CD14-positive monocyte (primary cell): ENCODE data around the gene STAP2. TPM values are rescaled to one million over a fixed set of nuclear protein-coding genes. Genes with fewer than 3 reads are reported as not detected.

ENCODE experiments used
- DNase-seq, 3 donors: peaks; one replicate each; pipeline ENCODE4 v3.0.0-alpha.2; 2011 to 2022
- H2AFZ ChIP-seq: 2 replicates; pipeline ENCODE4 v1.6.0; 2012; ENCODE audit warnings: mild to moderate bottlenecking, low read depth, low read length, inconsistent platforms; ENCODE audit not compliant: insufficient read depth, poor library complexity, severe bottlenecking
- H3K27ac ChIP-seq, 2 donors: 1 replicate in 1 of 2; 2 replicates in 1 of 2; pipeline ENCODE4 v1.5.1; 2012 to 2013; ENCODE audit warnings: low read length in 2 of 2, control low read depth in 1 of 2, inconsistent platforms in 1 of 2, low read depth in 1 of 2, mild to moderate bottlenecking in 1 of 2
- H3K27me3 ChIP-seq, 2 donors: one replicate each; pipeline versions ENCODE4 v1.6.0 to v1.6.1; 2011 to 2013; ENCODE audit warnings: low read length in 2 of 2; ENCODE audit not compliant: control insufficient read depth in 2 of 2, insufficient read depth in 2 of 2
- H3K36me3 ChIP-seq, 2 donors: replicated peaks in 1 of 2; 1 replicate in 1 of 2; 2 replicates in 1 of 2; pipeline versions ENCODE4 v1.5.1 to v1.6.1; 2012 to 2013; ENCODE audit warnings: low read length in 2 of 2, control low read depth in 1 of 2, inconsistent platforms in 1 of 2, mild to moderate bottlenecking in 1 of 2; ENCODE audit not compliant: insufficient read depth in 2 of 2, control insufficient read depth in 1 of 2
- H3K4me1 ChIP-seq, 2 donors: 1 replicate in 1 of 2; 2 replicates in 1 of 2; pipeline versions ENCODE4 v1.5.1 to v1.6.1; 2012 to 2013; ENCODE audit warnings: low read length in 2 of 2, control low read depth in 1 of 2, inconsistent platforms in 1 of 2, mild to moderate bottlenecking in 1 of 2, moderate library complexity in 1 of 2; ENCODE audit not compliant: insufficient read depth in 2 of 2, control insufficient read depth in 1 of 2
- H3K4me2 ChIP-seq: replicated peaks from 2 replicates; pipeline ENCODE3; 2012; ENCODE audit warnings: low read length, moderate library complexity, mild to moderate bottlenecking; ENCODE audit not compliant: poor library complexity, severe bottlenecking; ENCODE audit errors: extremely low read depth
- H3K4me3 ChIP-seq, 3 experiments: fragments of 200-600 bp in 1 of 3; sonication (generic) in 1 of 3; replicated peaks in 1 of 3; 1 replicate in 2 of 3; 2 replicates in 1 of 3; pipeline ENCODE4 v1.5.1; 2011 to 2013; ENCODE audit warnings: low read length in 3 of 3, mild to moderate bottlenecking in 3 of 3, control low read depth in 2 of 3, low read depth in 2 of 3, inconsistent platforms in 1 of 3, moderate library complexity in 1 of 3
- H3K79me2 ChIP-seq: 2 replicates; pipeline ENCODE4 v1.6.0; 2012; ENCODE audit warnings: mild to moderate bottlenecking, control low read depth, inconsistent platforms, low read length, moderate library complexity; ENCODE audit not compliant: insufficient read depth
- H3K9ac ChIP-seq: 2 replicates; pipeline ENCODE4 v1.6.0; 2017; ENCODE audit warnings: low read length, mild to moderate bottlenecking; ENCODE audit not compliant: insufficient read depth, poor library complexity, severe bottlenecking
- H3K9me3 ChIP-seq, 2 donors: replicated peaks in 1 of 2; 1 replicate in 1 of 2; 2 replicates in 1 of 2; pipeline versions ENCODE4 v1.5.1 to v1.6.1; 2012 to 2013; ENCODE audit warnings: low read length in 2 of 2, control low read depth in 1 of 2; ENCODE audit not compliant: control insufficient read depth in 1 of 2, insufficient read depth in 1 of 2
- H4K20me1 ChIP-seq: 2 replicates; pipeline ENCODE4 v1.6.0; 2012; ENCODE audit warnings: mild to moderate bottlenecking, low read length, control low read depth, moderate library complexity; ENCODE audit not compliant: insufficient read depth
- H3K27ac Mint-ChIP-seq, 7 donors: one replicate each; pipeline ENCODE4 v1.8.0; 2020; ENCODE audit warnings: mild to moderate bottlenecking in 7 of 7, mixed read lengths in 7 of 7, moderate library complexity in 6 of 7, inconsistent platforms in 2 of 7
- H3K27me3 Mint-ChIP-seq, 3 donors: one replicate each; pipeline ENCODE4 v1.8.0; 2021 to 2022; ENCODE audit warnings: low read depth in 3 of 3, mild to moderate bottlenecking in 3 of 3, mixed read lengths in 3 of 3, moderate library complexity in 3 of 3, inconsistent platforms in 1 of 3
- H3K36me3 Mint-ChIP-seq, 2 donors: one replicate each; pipeline ENCODE4 v1.8.0; 2020; ENCODE audit warnings: mixed read lengths in 2 of 2, inconsistent platforms in 1 of 2, mild to moderate bottlenecking in 1 of 2
- H3K4me1 Mint-ChIP-seq: one replicate; pipeline ENCODE4 v1.8.0; 2020; ENCODE audit warnings: mild to moderate bottlenecking, mixed read lengths
- H3K4me3 Mint-ChIP-seq, 2 donors: one replicate each; pipeline ENCODE4 v1.8.0; 2020; ENCODE audit warnings: mild to moderate bottlenecking in 2 of 2, mixed read lengths in 2 of 2, moderate library complexity in 1 of 2
- H3K9me3 Mint-ChIP-seq, 7 donors: one replicate each; pipeline ENCODE4 v1.8.0; 2020 to 2022; ENCODE audit warnings: mixed read lengths in 7 of 7, mild to moderate bottlenecking in 6 of 7, moderate library complexity in 6 of 7, inconsistent platforms in 2 of 7
- WGBS: methylation state at CpG from one replicate; pipeline ENCODE4 v1.1.5; 2013; ENCODE audit warnings: missing lambda C conversion rate; ENCODE audit not compliant: insufficient coverage; 5-methylcytosine and 5-hydroxymethylcytosine counted together
- intact Hi-C, 2 donors: fragments of 100-400 bp; cut with micrococcal nuclease; formaldehyde crosslinking; loops; one replicate each; pipeline versions ENCODE4 v1.15.0 to v1.15.1; 2023
- polyA plus RNA-seq, 3 donors: library from polyadenylated mRNA; depleted of rRNA in 1 of 3; unstranded in 2 of 3; stranded (reverse) in 1 of 3; fragments of 300-500 nt in 2 of 3; fragments of >200 nt in 1 of 3; fragmentation: Illumina TruSeq in 2 of 3; gene quantifications; 1 replicate in 2 of 3; 2 replicates in 1 of 3; pipeline ENCODE4 v1.2.3, GENCODE V29; 2012 to 2021
- TF ChIP-seq, protein P1 (sequence below): fragments of 200-600 bp; IDR thresholded peaks from one replicate; pipeline ENCODE4 v1.8.0; 2022; ENCODE audit warnings: antibody characterized with exemption, mild to moderate bottlenecking

Gene STAP2
- polyA plus RNA-seq, 3 donors, result 0.11 to 0.17 TPM; not detected in 1

DNA sequence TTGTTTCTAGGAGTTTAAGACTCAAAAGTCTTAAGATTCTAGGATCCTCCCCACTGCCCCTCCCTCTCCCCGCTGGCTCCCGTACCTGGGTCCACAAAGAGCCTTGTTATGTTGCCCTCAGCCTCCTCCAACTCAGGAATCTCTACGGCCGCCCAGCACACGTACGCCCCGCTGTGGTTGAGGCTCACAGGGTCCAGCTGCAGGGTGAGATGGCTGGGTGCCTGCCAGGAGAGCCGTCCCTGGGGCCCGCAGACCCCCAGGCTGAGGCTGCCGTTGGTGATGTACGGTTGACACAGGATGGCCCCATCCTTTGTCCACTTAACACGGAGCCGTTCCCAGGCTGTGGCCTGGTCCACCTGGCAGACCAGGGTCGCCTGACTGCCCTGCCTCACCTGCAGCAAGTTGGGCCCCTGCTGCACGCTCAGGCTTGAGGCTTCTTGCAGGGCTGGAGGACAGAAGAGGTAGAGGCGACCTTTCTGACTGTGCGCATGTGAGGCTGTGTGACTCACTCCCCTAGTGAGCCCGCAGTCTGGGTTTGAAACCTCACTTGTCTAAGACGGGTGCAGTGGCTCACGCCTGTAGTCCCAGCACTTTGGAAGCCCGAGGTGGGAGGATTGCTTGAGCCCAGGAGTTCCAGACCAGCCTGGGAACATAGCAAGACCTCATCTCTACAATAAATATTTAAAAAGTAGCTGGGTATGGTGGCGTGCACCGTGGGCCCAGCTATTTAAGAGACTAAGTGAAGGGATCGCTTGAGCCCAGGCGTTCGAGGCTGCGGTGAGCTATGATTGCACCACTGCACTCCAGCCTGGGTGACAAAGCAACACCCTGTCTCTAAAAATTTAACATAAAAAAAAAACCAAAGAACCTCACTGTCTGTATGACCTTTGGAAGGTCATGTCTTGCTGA is 40.5 kb downstream of the STAP2 start:
- 91% methylated on average over 21 of the region's 27 CpGs for WGBS
- H3K4me1 Mint-ChIP-seq, result peaks cover 7% of the 10 kb centered on the region
- no peaks in the 10 kb centered on the region for H3K4me1 ChIP-seq
- H3K4me3 ChIP-seq, result no peak overlapping the region
- H3K36me3 ChIP-seq, result no peaks in the 10 kb centered on the region
- H3K27me3 ChIP-seq, result no peaks in the 10 kb centered on the region
- TF ChIP-seq, protein P1, sequence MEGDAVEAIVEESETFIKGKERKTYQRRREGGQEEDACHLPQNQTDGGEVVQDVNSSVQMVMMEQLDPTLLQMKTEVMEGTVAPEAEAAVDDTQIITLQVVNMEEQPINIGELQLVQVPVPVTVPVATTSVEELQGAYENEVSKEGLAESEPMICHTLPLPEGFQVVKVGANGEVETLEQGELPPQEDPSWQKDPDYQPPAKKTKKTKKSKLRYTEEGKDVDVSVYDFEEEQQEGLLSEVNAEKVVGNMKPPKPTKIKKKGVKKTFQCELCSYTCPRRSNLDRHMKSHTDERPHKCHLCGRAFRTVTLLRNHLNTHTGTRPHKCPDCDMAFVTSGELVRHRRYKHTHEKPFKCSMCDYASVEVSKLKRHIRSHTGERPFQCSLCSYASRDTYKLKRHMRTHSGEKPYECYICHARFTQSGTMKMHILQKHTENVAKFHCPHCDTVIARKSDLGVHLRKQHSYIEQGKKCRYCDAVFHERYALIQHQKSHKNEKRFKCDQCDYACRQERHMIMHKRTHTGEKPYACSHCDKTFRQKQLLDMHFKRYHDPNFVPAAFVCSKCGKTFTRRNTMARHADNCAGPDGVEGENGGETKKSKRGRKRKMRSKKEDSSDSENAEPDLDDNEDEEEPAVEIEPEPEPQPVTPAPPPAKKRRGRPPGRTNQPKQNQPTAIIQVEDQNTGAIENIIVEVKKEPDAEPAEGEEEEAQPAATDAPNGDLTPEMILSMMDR, result no peak
- H2AFZ ChIP-seq, result no peak overlapping the region
- DNase-seq, result no peak
- H3K9me3 Mint-ChIP-seq, result peaks cover 0 to 2% (median 0%) of the 10 kb centered on the region in 7 donors
- peaks cover 0 to 4% (median 3%) of the 10 kb centered on the region in 3 donors for H3K27me3 Mint-ChIP-seq
- no peaks in the 10 kb centered on the region for H3K36me3 Mint-ChIP-seq
- H3K79me2 ChIP-seq, result no peaks in the 10 kb centered on the region
- no peaks in the 10 kb centered on the region for H4K20me1 ChIP-seq
- no peaks in the 10 kb centered on the region for H3K9me3 ChIP-seq
- no peak overlapping the region for H3K27ac ChIP-seq
- no peak overlapping the region for H3K27ac Mint-ChIP-seq
- intact Hi-C loops, result no loop called here
- H3K4me2 ChIP-seq, result no peak overlapping the region
- no peak overlapping the region for H3K9ac ChIP-seq
- H3K4me3 Mint-ChIP-seq, result no peak overlapping the region

DNA sequence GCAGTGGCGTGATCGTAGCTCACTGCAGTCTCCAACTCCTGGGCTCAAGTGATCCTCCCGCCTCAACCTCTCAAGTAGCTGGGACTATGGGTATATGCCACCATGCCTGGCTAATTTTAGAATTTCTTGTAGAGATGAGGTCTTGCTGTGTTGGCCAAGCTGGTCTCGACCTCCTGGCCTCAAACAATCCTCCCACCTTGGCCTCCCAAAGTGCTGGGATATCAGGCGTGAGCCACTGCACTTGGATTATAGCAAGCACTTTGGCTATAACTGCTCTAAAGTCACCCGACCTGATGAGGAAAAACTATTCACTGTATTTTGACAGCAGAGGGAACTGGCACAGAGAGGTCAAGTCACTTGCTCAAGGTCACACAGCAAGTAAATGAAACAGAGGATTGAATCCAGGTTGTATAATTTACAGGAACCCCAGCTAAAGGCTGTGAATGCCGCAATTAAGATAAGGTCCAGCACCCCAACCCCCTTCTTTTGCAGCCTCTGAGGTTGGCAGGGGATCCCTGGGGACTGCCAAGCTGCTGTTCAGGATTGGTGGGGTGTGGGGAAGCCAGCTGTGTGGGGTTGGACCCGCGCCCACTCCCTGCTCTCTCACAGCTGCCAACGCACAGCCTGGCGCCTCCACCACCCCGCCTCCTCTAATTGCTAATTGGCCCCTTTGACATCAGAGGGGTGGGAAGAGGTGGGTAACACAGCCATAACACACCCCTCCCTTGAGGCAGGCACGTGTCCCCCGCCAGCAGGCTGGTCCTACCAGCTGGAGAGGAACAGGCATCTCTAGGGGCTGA is 42.5 kb downstream of the STAP2 start:
- intact Hi-C loops, result no loop called here
- Mint-ChIP-seq H3K27ac (peak overlapping the region in 1 of 7 donors; percentile 64), H3K36me3 (no peaks in the 10 kb centered on the region), H3K4me1 (no peaks in the 10 kb centered on the region), H3K4me3 (no peak overlapping the region), H3K9me3 (peaks cover 0 to 2% (median 0%) of the 10 kb centered on the region in 7 donors), H3K27me3 (peaks cover 0 to 2% (median 0%) of the 10 kb centered on the region in 3 donors)
- no peaks in the 10 kb centered on the region for H3K4me1 ChIP-seq
- no peaks in the 10 kb centered on the region for H3K36me3 ChIP-seq
- H3K27ac ChIP-seq, result no peak overlapping the region
- no peak overlapping the region for H3K4me3 ChIP-seq
- no peak for DNase-seq
- H2AFZ ChIP-seq, result no peak overlapping the region
- no peaks in the 10 kb centered on the region for H4K20me1 ChIP-seq
- 78% methylated on average over 6 of the region's 14 CpGs for WGBS
- H3K79me2 ChIP-seq, result no peaks in the 10 kb centered on the region
- no peak overlapping the region for H3K9ac ChIP-seq
- no peak overlapping the region for H3K4me2 ChIP-seq
- no peaks in the 10 kb centered on the region for H3K27me3 ChIP-seq
- H3K9me3 ChIP-seq, result no peaks in the 10 kb centered on the region
- TF ChIP-seq, protein P1, result no peak
